HEK293 (cell line): Measurements from ENCODE around the gene WASL.

Experiments used
- AEBP2 ChIP-seq: fragments of 450-650 bp; formaldehyde crosslinking; IDR thresholded peaks from 2 replicates; pipeline ENCODE4 v1.5.1; 2016; ENCODE audit warnings: missing biosample characterization, missing genetic modification characterization, borderline replicate concordance
- INSM2 ChIP-seq: fragments of 450-650 bp; formaldehyde crosslinking; IDR thresholded peaks from 2 replicates; pipeline ENCODE4 v1.5.1; 2016; ENCODE audit warnings: missing biosample characterization, missing genetic modification characterization
- KLF1 ChIP-seq: fragments of 450-650 bp; formaldehyde crosslinking; IDR thresholded peaks from 2 replicates; pipeline ENCODE4 v1.5.1; 2016; ENCODE audit warnings: missing biosample characterization, missing genetic modification characterization
- KLF9 ChIP-seq: fragments of 450-650 bp; formaldehyde crosslinking; IDR thresholded peaks from 2 replicates; pipeline ENCODE4 v1.5.1; 2016; ENCODE audit warnings: missing biosample characterization, missing genetic modification characterization, low read depth
- PBX3 ChIP-seq: sonication (generic); formaldehyde crosslinking; IDR thresholded peaks from 2 replicates; pipeline ENCODE4 v1.8.1; 2022; ENCODE audit warnings: mild to moderate bottlenecking, moderate library complexity, missing genetic modification reagents
- SCRT1 ChIP-seq: fragments of 450-650 bp; formaldehyde crosslinking; IDR thresholded peaks from 2 replicates; pipeline ENCODE4 v1.5.1; 2016; ENCODE audit warnings: missing biosample characterization, missing genetic modification characterization, borderline replicate concordance
- ZBTB17 ChIP-seq: fragments of 450-650 bp; formaldehyde crosslinking; IDR thresholded peaks from 2 replicates; pipeline ENCODE4 v1.5.1; 2016; ENCODE audit warnings: missing biosample characterization, missing genetic modification characterization
- ZFP37 ChIP-seq: fragments of 450-650 bp; formaldehyde crosslinking; IDR thresholded peaks from 2 replicates; pipeline ENCODE4 v1.5.1; 2016; ENCODE audit warnings: missing biosample characterization, missing genetic modification characterization
- ZFP41 ChIP-seq: fragments of 450-650 bp; formaldehyde crosslinking; IDR thresholded peaks from 2 replicates; pipeline ENCODE4 v1.5.1; 2016; ENCODE audit warnings: missing biosample characterization, missing genetic modification characterization, borderline replicate concordance
- ZIC2 ChIP-seq: fragments of 450-650 bp; formaldehyde crosslinking; IDR thresholded peaks from 2 replicates; pipeline ENCODE4 v1.5.1; 2016; ENCODE audit warnings: missing biosample characterization, missing genetic modification characterization
- ZNF175 ChIP-seq: fragments of 450-650 bp; formaldehyde crosslinking; IDR thresholded peaks from 2 replicates; pipeline ENCODE4 v1.5.1; 2016; ENCODE audit warnings: missing biosample characterization, missing genetic modification characterization
- ZNF302 ChIP-seq: fragments of 450-650 bp; formaldehyde crosslinking; IDR thresholded peaks from 2 replicates; pipeline ENCODE4 v1.5.1; 2016; ENCODE audit warnings: missing biosample characterization, missing genetic modification characterization, low read depth
- ZNF324 ChIP-seq: fragments of 450-650 bp; formaldehyde crosslinking; IDR thresholded peaks from 2 replicates; pipeline ENCODE4 v1.5.1; 2016; ENCODE audit warnings: missing biosample characterization, missing genetic modification characterization
- ZNF354C ChIP-seq: fragments of 450-650 bp; formaldehyde crosslinking; IDR thresholded peaks from 2 replicates; pipeline ENCODE4 v1.5.1; 2016; ENCODE audit warnings: missing biosample characterization, missing genetic modification characterization, low read depth, borderline replicate concordance
- ZNF366 ChIP-seq: fragments of 450-650 bp; formaldehyde crosslinking; conservative IDR thresholded peaks from 2 replicates; pipeline ENCODE4 v1.5.1; 2016; ENCODE audit warnings: missing biosample characterization, missing genetic modification characterization
- ZNF514 ChIP-seq: fragments of 450-650 bp; formaldehyde crosslinking; IDR thresholded peaks from 2 replicates; pipeline ENCODE4 v1.5.1; 2016; ENCODE audit warnings: missing biosample characterization, missing genetic modification characterization
- ZNF544 ChIP-seq: fragments of 450-650 bp; formaldehyde crosslinking; IDR thresholded peaks from 2 replicates; pipeline ENCODE4 v1.5.0; 2017; ENCODE audit warnings: missing biosample characterization, missing genetic modification characterization
- ZNF600 ChIP-seq: fragments of 450-650 bp; formaldehyde crosslinking; IDR thresholded peaks from 2 replicates; pipeline ENCODE4 v1.5.1; 2016; ENCODE audit warnings: missing biosample characterization, missing genetic modification characterization
- ZNF629 ChIP-seq: fragments of 450-650 bp; formaldehyde crosslinking; IDR thresholded peaks from 2 replicates; pipeline ENCODE4 v1.5.1; 2017; ENCODE audit warnings: missing biosample characterization, missing genetic modification characterization
- ZXDB ChIP-seq: fragments of 450-650 bp; formaldehyde crosslinking; IDR thresholded peaks from 2 replicates; pipeline ENCODE4 v1.5.1; 2016; ENCODE audit warnings: missing biosample characterization, missing genetic modification characterization
- TF ChIP-seq, protein P1 (sequence below): fragments of 450-650 bp; formaldehyde crosslinking; IDR thresholded peaks from 2 replicates; pipeline ENCODE4 v1.5.1; 2016; ENCODE audit warnings: missing biosample characterization, missing genetic modification characterization
- TF ChIP-seq, protein P2 (sequence below): fragments of 450-650 bp; formaldehyde crosslinking; IDR thresholded peaks from 2 replicates; pipeline ENCODE4 v1.5.1; 2016; ENCODE audit warnings: missing biosample characterization, missing genetic modification characterization
- TF ChIP-seq, protein P3 (sequence below): fragments of 450-650 bp; formaldehyde crosslinking; IDR thresholded peaks from 2 replicates; pipeline ENCODE4 v1.5.1; 2017; ENCODE audit warnings: missing biosample characterization, mild to moderate bottlenecking, missing genetic modification characterization, moderate library complexity
- TF ChIP-seq, protein P4 (sequence below): fragments of 450-650 bp; formaldehyde crosslinking; IDR thresholded peaks from 2 replicates; pipeline ENCODE4 v1.5.1; 2016; ENCODE audit warnings: missing biosample characterization, missing genetic modification characterization, borderline replicate concordance

WASL gene

DNA sequence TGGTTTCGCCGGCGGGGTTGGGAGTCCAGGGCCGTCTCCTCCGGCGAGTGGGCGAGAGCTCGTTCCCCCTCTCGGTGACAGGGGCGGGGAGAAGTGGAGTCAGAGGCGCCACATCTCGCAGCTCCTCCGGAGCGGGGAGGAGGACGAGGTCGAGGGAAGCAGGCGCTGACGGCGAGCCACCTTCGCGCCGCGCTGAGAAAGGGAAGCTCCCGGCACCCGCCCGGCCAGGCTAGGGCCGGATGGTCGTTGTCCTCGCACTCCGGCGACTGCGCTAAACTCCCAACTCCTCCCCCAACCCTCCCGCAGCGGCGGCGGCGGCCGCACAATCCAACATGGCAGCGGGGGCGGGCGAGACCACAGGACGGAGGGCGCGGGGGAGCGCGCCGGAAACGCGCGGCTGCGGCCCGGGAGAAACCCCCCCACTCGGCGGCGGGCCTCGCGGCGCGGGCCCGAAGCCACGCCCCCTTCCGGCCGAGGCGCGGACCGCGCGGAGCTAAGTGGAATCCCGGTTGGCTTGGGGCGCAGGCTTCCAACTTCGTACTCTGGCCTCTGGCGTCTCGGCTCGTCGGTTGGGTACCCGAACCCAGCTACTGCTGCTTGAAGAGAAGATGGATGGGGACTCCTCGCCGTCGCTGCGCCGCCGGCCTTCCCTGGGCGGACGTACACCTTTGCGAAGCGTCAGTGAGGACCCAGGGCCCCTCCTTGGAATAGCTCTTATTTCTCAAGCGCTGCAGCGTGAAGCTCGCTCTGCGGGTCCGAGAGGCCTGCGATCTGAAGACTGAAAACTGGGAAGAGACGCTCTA is at the start of gene WASL (continued):
- TF ChIP-seq PBX3 (CRISPR knock-in tag) (peak; percentile 64; the same call in 1 of the 2 replicates), ZIC2 (tag by site-specific recombination) (peak; percentile 27; the same call in 1 of the 2 replicates), ZNF302 (tag by site-specific recombination) (no peak), ZNF175 (tag by site-specific recombination) (no peak), ZBTB17 (tag by site-specific recombination) (peak; percentile 78), ZNF629 (peak; percentile 38; the same call in 1 of the 2 replicates), ZNF366 (no peak), ZXDB (tag by site-specific recombination) (no peak; the same call in none of the 2 replicates), KLF9 (peak; percentile 69), KLF1 (tag by site-specific recombination) (peak; percentile 11; the same call in 1 of the 2 replicates), SCRT1 (tag by site-specific recombination) (no peak), INSM2 (tag by site-specific recombination) (no peak), ZNF544 (tag by site-specific recombination) (no peak), ZFP37 (tag by site-specific recombination) (peak; percentile 49), ZNF324 (tag by site-specific recombination) (no peak; the same call in 1 of the 2 replicates), AEBP2 (tag by site-specific recombination) (no peak), ZFP41 (tag by site-specific recombination) (no peak), ZNF514 (tag by site-specific recombination) (no peak), ZNF600 (0 out of 2 replicates have a peak, but pooled peaks have one; percentile 5), ZNF354C (tag by site-specific recombination) (no peak)
- TF ChIP-seq, protein P1, sequence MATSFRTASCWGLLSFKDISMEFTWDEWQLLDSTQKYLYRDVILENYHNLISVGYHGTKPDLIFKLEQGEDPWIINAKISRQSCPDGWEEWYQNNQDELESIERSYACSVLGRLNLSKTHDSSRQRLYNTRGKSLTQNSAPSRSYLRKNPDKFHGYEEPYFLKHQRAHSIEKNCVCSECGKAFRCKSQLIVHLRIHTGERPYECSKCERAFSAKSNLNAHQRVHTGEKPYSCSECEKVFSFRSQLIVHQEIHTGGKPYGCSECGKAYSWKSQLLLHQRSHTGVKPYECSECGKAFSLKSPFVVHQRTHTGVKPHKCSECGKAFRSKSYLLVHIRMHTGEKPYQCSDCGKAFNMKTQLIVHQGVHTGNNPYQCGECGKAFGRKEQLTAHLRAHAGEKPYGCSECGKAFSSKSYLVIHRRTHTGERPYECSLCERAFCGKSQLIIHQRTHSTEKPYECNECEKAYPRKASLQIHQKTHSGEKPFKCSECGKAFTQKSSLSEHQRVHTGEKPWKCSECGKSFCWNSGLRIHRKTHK (tag by site-specific recombination): no peak
- TF ChIP-seq, protein P2, sequence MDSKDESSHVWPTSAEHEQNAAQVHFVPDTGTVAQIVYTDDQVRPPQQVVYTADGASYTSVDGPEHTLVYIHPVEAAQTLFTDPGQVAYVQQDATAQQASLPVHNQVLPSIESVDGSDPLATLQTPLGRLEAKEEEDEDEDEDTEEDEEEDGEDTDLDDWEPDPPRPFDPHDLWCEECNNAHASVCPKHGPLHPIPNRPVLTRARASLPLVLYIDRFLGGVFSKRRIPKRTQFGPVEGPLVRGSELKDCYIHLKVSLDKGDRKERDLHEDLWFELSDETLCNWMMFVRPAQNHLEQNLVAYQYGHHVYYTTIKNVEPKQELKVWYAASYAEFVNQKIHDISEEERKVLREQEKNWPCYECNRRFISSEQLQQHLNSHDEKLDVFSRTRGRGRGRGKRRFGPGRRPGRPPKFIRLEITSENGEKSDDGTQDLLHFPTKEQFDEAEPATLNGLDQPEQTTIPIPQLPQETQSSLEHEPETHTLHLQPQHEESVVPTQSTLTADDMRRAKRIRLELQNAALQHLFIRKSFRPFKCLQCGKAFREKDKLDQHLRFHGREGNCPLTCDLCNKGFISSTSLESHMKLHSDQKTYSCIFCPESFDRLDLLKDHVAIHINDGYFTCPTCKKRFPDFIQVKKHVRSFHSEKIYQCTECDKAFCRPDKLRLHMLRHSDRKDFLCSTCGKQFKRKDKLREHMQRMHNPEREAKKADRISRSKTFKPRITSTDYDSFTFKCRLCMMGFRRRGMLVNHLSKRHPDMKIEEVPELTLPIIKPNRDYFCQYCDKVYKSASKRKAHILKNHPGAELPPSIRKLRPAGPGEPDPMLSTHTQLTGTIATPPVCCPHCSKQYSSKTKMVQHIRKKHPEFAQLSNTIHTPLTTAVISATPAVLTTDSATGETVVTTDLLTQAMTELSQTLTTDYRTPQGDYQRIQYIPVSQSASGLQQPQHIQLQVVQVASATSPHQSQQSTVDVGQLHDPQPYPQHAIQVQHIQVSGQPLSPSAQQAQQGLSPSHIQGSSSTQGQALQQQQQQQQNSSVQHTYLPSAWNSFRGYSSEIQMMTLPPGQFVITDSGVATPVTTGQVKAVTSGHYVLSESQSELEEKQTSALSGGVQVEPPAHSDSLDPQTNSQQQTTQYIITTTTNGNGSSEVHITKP (tag by site-specific recombination): peak; percentile 92
- TF ChIP-seq, protein P3, sequence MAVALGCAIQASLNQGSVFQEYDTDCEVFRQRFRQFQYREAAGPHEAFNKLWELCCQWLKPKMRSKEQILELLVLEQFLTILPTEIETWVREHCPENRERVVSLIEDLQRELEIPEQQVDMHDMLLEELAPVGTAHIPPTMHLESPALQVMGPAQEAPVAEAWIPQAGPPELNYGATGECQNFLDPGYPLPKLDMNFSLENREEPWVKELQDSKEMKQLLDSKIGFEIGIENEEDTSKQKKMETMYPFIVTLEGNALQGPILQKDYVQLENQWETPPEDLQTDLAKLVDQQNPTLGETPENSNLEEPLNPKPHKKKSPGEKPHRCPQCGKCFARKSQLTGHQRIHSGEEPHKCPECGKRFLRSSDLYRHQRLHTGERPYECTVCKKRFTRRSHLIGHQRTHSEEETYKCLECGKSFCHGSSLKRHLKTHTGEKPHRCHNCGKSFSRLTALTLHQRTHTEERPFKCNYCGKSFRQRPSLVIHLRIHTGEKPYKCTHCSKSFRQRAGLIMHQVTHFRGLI (tag by site-specific recombination): peak; percentile 15; the same call in 1 of the 2 replicates
- TF ChIP-seq, protein P4, sequence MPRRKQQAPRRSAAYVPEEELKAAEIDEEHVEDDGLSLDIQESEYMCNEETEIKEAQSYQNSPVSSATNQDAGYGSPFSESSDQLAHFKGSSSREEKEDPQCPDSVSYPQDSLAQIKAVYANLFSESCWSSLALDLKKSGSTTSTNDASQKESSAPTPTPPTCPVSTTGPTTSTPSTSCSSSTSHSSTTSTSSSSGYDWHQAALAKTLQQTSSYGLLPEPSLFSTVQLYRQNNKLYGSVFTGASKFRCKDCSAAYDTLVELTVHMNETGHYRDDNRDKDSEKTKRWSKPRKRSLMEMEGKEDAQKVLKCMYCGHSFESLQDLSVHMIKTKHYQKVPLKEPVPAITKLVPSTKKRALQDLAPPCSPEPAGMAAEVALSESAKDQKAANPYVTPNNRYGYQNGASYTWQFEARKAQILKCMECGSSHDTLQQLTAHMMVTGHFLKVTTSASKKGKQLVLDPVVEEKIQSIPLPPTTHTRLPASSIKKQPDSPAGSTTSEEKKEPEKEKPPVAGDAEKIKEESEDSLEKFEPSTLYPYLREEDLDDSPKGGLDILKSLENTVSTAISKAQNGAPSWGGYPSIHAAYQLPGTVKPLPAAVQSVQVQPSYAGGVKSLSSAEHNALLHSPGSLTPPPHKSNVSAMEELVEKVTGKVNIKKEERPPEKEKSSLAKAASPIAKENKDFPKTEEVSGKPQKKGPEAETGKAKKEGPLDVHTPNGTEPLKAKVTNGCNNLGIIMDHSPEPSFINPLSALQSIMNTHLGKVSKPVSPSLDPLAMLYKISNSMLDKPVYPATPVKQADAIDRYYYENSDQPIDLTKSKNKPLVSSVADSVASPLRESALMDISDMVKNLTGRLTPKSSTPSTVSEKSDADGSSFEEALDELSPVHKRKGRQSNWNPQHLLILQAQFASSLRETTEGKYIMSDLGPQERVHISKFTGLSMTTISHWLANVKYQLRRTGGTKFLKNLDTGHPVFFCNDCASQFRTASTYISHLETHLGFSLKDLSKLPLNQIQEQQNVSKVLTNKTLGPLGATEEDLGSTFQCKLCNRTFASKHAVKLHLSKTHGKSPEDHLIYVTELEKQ (tag by site-specific recombination): no peak
